ENCODE data around the gene SLC1A2.

GRCh38 chr11:35248558-35249323 lies 170.6 kb downstream of the SLC1A2 start:
- no peak for TF ChIP-seq FOXA1 (IDR thresholded peaks at IDR 0.05)
- TF ChIP-seq CTBP1 (IDR thresholded peaks at IDR 0.05; ENCODE audit: borderline replicate concordance) = no peak
- TF ChIP-seq SP1 (IDR thresholded peaks at IDR 0.05) = no peak
- TF ChIP-seq ARNT (IDR thresholded peaks at IDR 0.05) = no peak
- TF ChIP-seq ELF4 (IDR thresholded peaks at IDR 0.05) = no peak
- no peak for TF ChIP-seq FOXK2 (IDR thresholded peaks at IDR 0.05)
- no peak for TF ChIP-seq SUZ12 (IDR thresholded peaks at IDR 0.05)
- TF ChIP-seq TARDBP (IDR thresholded peaks at IDR 0.05) = no peak

Data from HEK293T (cell line).